ENCODE results near the gene NOLC1.

- no peak for TF ChIP-seq U2AF2 (IDR thresholded peaks at IDR 0.05; ENCODE audit: low read depth, low read length)
- no peak for TF ChIP-seq EZH2 (conservative IDR thresholded peaks at IDR 0.05; ENCODE audit: low read depth, low read length)
- TF ChIP-seq ZNF850 (CRISPR knock-in tag; conservative IDR thresholded peaks at IDR 0.05): no peak
- no peak for TF ChIP-seq POLR2A (IDR thresholded peaks at IDR 0.05; ENCODE audit: insufficient read depth in 1 of 2, low read depth in 2 of 2, low read length in 2 of 2)
- no peak for TF ChIP-seq POLR2AphosphoS5 (IDR thresholded peaks at IDR 0.05; ENCODE audit: low read depth, low read length)
- TF ChIP-seq MLX (CRISPR knock-in tag; IDR thresholded peaks at IDR 0.05): no peak
These were observed 30.3 kb upstream of the NOLC1 start for GRCh38 chr10:102121739-102122372.

Measured in HepG2 (cell line).